Astrocyte (in vitro differentiated cells and primary cell): ENCODE results near the gene MAML2. TPM values are rescaled to one million over a fixed set of nuclear protein-coding genes. Genes with fewer than 3 reads are reported as not detected.

Source experiments
- DNase-seq: peaks from one replicate; pipeline ENCODE4 v3.0.0-alpha.2; 2010; ENCODE audit warnings: low read depth
- FAIRE-seq: peaks from 2 replicates; lab custom pipeline; 2011; peaks lifted over from hg19 to GRCh38; lab: Jason Lieb, UNC
- H2AFZ ChIP-seq: 2 replicates; pipeline ENCODE4 v1.6.0; 2012; ENCODE audit warnings: low read depth, low read length, inconsistent platforms
- H3K27ac ChIP-seq: 2 replicates; pipeline ENCODE4 v1.5.1; 2011; ENCODE audit warnings: low read depth, low read length, inconsistent platforms
- H3K27me3 ChIP-seq: 2 replicates; pipeline ENCODE4 v1.6.0; 2011; ENCODE audit warnings: low read length, inconsistent platforms; ENCODE audit not compliant: insufficient read depth
- H3K36me3 ChIP-seq: 2 replicates; pipeline ENCODE4 v1.5.1; 2011; ENCODE audit warnings: low read length, inconsistent platforms; ENCODE audit not compliant: insufficient read depth
- H3K4me1 ChIP-seq: 2 replicates; pipeline ENCODE4 v1.5.1; 2011; ENCODE audit warnings: low read length, inconsistent platforms; ENCODE audit not compliant: insufficient read depth
- H3K4me2 ChIP-seq: 2 replicates; pipeline ENCODE4 v1.6.0; 2012; ENCODE audit warnings: low read length, inconsistent platforms
- H3K4me3 ChIP-seq: 2 replicates; pipeline ENCODE4 v1.5.1; 2011; ENCODE audit warnings: low read depth, mild to moderate bottlenecking, low read length, inconsistent platforms; ENCODE audit not compliant: insufficient read depth
- H3K79me2 ChIP-seq: 2 replicates; pipeline ENCODE4 v1.6.0; 2012; ENCODE audit warnings: mild to moderate bottlenecking, low read length, inconsistent platforms; ENCODE audit not compliant: insufficient read depth
- H3K9ac ChIP-seq: 2 replicates; pipeline ENCODE4 v1.6.0; 2012; ENCODE audit warnings: mild to moderate bottlenecking, low read length, inconsistent platforms
- H3K9me3 ChIP-seq: 2 replicates; pipeline ENCODE4 v1.5.1; 2012; ENCODE audit warnings: low read depth, mild to moderate bottlenecking, low read length, inconsistent platforms; ENCODE audit not compliant: insufficient read depth
- H4K20me1 ChIP-seq: 2 replicates; pipeline ENCODE4 v1.6.0; 2012; ENCODE audit warnings: low read length, inconsistent platforms; ENCODE audit not compliant: insufficient read depth
- H3K27ac Mint-ChIP-seq: one replicate; pipeline ENCODE4 v1.8.0; 2021; ENCODE audit warnings: mild to moderate bottlenecking, mixed read lengths; ENCODE audit not compliant: unreplicated experiment
- H3K27me3 Mint-ChIP-seq: one replicate; pipeline ENCODE4 v1.8.0; 2021; ENCODE audit warnings: low read depth, mixed read lengths; ENCODE audit not compliant: unreplicated experiment
- H3K36me3 Mint-ChIP-seq: one replicate; pipeline ENCODE4 v1.8.0; 2021; ENCODE audit warnings: low read depth, mixed read lengths; ENCODE audit not compliant: unreplicated experiment
- H3K4me1 Mint-ChIP-seq: one replicate; pipeline ENCODE4 v1.8.0; 2021; ENCODE audit warnings: low read depth, mixed read lengths; ENCODE audit not compliant: unreplicated experiment
- H3K4me3 Mint-ChIP-seq: one replicate; pipeline ENCODE4 v1.8.0; 2021; ENCODE audit warnings: mild to moderate bottlenecking, moderate library complexity, mixed read lengths; ENCODE audit not compliant: unreplicated experiment
- H3K9me3 Mint-ChIP-seq: one replicate; pipeline ENCODE4 v1.8.0; 2021; ENCODE audit warnings: mild to moderate bottlenecking, mixed read lengths; ENCODE audit not compliant: unreplicated experiment
- CTCF ChIP-seq: IDR thresholded peaks from 2 replicates; pipeline ENCODE4 v1.5.1; 2011; ENCODE audit warnings: low read depth, mild to moderate bottlenecking, inconsistent platforms, low read length, moderate library complexity; ENCODE audit not compliant: insufficient read depth
- EZH2 ChIP-seq: IDR thresholded peaks from 2 replicates; pipeline ENCODE4 v1.6.1; 2012; ENCODE audit warnings: mild to moderate bottlenecking, low read length, inconsistent platforms; ENCODE audit not compliant: insufficient read depth
- total RNA-seq: library from RNA; stranded (reverse); gene quantifications from 2 replicates; pipeline ENCODE4 v1.2.1, GENCODE V29; 2021

Gene MAML2
- total RNA-seq, 1 donor from 2014 or later, result 27.4 TPM

GRCh38 chr11:96246718-96247552 lies 96.1 kb downstream of the MAML2 start:
- H3K4me1 Mint-ChIP-seq, result peaks cover 40% of the 10 kb centered on the region
- DNase-seq, result peak; percentile 89
- no peaks in the 10 kb centered on the region for H3K27me3 Mint-ChIP-seq
- TF ChIP-seq CTCF (no peak), EZH2 (no peak)
- Histone ChIP-seq H3K36me3 (no peaks in the 10 kb centered on the region), H3K79me2 (peaks cover 74% of the 10 kb centered on the region), H4K20me1 (peaks cover 4% of the 10 kb centered on the region), H3K27me3 (no peaks in the 10 kb centered on the region), H3K27ac (peak overlapping the region; percentile 74), H2AFZ (no peak overlapping the region), H3K4me1 (peaks cover 29% of the 10 kb centered on the region), H3K4me3 (no peak overlapping the region), H3K4me2 (peak overlapping the region; percentile 65), H3K9ac (peak overlapping the region; percentile 51), H3K9me3 (no peaks in the 10 kb centered on the region)
- H3K36me3 Mint-ChIP-seq, result peaks cover 2% of the 10 kb centered on the region
- H3K9me3 Mint-ChIP-seq, result no peaks in the 10 kb centered on the region
- H3K27ac Mint-ChIP-seq, result peak overlapping the region; percentile 87
- H3K4me3 Mint-ChIP-seq, result peak overlapping the region; percentile 42
- no peak for FAIRE-seq

- peaks cover 38% of the 10 kb centered on the region for H3K4me1 ChIP-seq
- peak overlapping the region; percentile 61 for H2AFZ ChIP-seq
- peaks cover 75% of the 10 kb centered on the region for H3K79me2 ChIP-seq
- no peaks in the 10 kb centered on the region for H3K9me3 ChIP-seq
- Mint-ChIP-seq H3K36me3 (no peaks in the 10 kb centered on the region), H3K4me1 (peaks cover 38% of the 10 kb centered on the region), H3K27me3 (no peaks in the 10 kb centered on the region), H3K4me3 (peak overlapping the region; percentile 75), H3K27ac (peak overlapping the region; percentile 95), H3K9me3 (no peaks in the 10 kb centered on the region)
- FAIRE-seq, result peak; percentile 83
- H4K20me1 ChIP-seq, result peaks cover 4% of the 10 kb centered on the region
- TF ChIP-seq CTCF, result no peak
- no peak for TF ChIP-seq EZH2
- H3K36me3 ChIP-seq, result no peaks in the 10 kb centered on the region
- peak overlapping the region; percentile 53 for H3K4me3 ChIP-seq
- peak overlapping the region; percentile 82 for H3K9ac ChIP-seq
- H3K27ac ChIP-seq, result peak overlapping the region; percentile 92
- H3K27me3 ChIP-seq, result no peaks in the 10 kb centered on the region
- H3K4me2 ChIP-seq, result peak overlapping the region; percentile 84
- DNase-seq, result peak; percentile 98
These were observed 99.9 kb downstream of the MAML2 start for GRCh38 chr11:96242971-96243647.
